SKM-1 (cell line): Measurements from ENCODE around the gene RNASEH2C.
"Not testable (repeated sequence)": the region's sequence is repeated elsewhere in the genome, so short reads cannot be mapped to it uniquely, and the experiment has no call there.

ENCODE experiments used
- DNase-seq: peaks from one replicate; lab custom pipeline; 2025; ENCODE audit not compliant: unreplicated experiment; lab: John Stamatoyannopoulos, UW

RNASEH2C gene

DNA sequence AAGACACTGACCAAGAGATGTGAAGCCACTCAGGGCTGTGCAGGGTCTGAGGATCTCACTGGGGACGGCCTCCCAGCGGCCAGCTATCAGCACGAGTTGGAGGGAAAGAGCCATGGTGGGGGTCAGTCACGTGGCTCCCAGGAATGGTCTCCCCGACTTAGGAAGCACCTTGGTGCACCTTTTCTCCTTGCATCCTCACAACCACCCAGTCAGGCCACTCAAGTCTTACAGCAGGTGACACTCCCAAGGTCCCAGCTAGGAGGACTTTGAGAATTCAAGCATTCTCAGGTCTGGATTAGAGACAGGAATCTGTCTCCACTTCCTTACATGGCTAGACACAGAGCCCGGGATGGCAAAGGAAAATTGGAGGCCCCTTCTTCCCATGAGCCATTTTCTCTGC is 2.7 kb downstream of the RNASEH2C start:
- no peak for DNase-seq

DNA sequence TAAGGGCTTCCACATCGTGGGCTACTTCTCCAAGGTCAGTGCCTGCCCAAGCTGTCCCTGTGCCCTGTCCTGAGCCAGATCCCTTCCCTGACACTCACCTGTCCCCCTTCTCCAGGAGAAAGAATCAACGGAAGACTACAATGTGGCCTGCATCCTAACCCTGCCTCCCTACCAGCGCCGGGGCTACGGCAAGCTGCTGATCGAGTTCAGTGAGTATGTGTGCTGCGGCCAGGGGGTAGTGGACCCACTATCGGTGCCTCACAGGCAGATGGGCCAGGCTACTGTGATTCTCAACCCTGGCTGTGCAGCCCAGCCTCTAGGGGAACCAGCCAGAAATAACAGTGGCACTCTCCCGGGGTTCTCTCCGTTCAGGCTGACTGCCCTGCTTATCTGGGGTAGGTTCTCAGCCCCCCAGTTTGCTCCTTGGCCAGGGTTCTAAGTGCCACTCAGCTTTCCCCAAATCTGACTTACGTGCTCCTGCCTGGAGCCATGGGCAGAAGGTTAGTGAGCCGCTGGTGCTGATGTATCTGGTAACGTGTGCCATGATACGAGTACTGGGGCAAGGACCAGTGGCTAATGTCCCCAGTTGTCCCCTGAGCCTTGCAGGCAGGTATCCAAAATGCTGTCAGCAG is 3.7 kb downstream of the RNASEH2C start:
- no peak for DNase-seq

DNA sequence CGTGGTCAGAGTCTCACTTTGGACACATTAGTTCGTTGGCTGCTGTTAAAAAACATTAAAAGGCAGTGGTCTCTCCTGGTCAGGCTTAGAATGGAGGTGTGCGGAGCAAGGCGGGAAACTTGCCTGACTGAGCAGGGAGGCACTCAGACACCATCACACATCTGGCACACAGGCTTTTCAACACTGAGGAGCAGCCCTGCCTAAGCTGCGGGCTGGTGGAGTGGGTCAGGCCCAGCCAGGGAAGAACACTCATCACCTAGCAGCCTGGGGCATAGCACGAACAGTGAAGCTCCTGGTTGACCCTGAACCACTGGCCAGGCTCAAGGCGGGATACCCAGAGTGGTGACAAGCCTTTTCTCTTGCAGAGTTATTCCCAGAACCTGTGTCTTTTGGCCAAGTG is 4.3 kb downstream of the RNASEH2C start:
- no peak for DNase-seq

DNA sequence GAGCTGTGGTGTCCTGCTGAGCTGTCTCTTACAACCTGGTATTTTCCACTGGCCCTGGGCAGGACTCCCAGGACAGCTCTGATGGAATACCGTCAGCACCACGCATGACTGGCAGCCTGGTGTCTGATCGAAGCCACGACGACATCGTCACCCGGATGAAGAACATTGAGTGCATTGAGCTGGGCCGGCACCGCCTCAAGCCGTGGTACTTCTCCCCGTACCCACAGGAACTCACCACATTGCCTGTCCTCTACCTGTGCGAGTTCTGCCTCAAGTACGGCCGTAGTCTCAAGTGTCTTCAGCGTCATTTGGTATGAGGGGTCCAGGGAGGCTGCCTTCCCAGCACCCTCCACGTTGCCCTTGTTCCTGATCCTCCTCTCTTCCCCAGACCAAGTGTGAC is 6.2 kb downstream of the RNASEH2C start:
- DNase-seq: no peak

DNA sequence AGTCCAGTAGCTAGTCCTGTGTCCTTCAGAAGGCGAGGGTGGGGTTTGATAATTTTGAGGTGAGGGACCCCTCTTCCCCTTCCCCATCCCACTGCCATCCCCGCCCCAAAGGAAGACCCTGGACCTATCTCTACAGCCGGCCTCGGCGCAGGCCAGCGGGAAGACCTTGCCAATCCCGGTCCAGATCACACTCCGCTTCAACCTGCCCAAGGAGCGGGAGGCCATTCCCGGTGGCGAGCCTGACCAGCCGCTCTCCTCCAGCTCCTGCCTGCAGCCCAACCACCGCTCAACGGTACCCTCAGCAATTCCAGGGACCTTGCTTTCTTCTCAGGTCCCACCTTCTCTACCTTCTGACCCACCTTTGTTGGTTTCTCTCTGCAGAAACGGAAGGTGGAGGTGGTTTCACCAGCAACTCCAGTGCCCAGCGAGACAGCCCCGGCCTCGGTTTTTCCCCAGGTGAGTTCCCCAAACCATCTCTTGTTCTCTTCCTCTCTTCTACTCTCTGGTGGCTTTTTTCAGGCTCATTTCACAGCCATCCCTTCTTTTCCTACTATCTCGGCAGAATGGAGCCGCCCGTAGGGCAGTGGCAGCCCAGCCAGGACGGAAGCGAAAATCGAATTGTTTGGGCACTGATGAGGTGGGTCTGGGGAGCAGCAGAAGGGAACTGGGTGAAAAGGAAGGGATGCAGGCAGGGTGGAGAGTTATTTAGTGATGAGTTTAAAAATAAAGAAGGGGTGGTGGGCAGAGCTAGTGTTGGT is 7.2 kb downstream of the RNASEH2C start:
- DNase-seq: no peak

DNA sequence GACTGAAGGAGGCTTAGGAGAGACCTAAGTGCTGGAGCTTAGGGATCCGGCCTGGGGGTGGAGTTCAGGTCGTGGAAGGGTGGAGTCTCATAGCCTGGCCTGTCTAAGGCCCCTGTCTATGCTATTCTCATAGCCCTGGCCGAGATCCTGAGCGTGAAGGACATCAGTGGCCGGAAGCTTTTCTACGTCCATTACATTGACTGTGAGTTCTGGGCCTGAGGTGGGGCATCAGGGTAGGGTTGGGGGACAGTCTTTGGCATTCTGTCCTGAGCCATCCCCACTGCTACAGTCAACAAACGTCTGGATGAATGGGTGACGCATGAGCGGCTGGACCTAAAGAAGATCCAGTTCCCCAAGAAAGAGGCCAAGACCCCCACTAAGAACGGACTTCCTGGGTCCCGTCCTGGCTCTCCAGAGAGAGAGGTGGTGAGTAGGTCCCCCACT is 7.9 kb downstream of the RNASEH2C start:
- no peak for DNase-seq

DNA sequence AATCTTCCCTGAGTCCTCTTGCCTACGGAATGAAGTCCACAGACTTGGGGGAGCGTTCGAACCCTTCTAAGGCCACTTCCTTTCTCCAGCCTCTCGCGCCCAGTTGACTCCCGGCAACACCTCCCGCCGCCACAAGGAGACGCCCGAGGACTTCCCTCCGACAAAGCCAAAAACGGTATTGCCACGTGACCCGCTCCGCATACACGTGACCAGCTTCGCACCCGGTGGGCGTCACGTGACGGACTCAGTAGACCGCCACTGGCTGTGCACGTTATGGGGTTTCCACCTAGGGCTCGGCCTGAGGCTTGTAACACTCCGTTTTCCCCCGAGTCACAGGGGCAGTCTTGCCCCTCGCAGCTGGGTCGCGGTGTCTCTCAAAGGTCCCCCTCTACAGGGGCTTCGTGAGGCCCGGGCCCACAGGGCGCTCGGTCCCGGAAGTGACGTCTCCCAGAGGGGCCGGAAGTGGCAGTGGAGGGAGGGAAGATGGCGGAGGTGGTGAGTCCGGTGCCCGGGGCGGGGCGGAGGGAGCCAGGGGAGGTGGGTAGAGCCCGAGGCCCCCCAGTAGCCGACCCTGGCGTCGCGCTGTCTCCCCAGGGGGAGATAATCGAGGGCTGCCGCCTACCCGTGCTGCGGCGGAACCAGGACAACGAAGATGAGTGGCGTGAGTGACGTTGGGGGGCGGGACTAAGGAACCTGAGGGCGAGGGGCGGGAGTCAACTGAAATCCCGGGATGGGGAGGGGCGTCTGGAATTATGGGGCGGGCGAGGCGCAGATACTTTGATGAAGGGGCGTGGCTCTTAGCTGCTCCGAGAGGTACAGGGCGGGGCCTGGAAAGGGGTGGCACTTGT is 8.6 kb downstream of the RNASEH2C start, which contains the start of gene KAT5:
TSS of gene KAT5 (plus strand) at position 468 of the 848 bp plus-strand sequence. CDS start at position 484, 16 bp downstream.
- peak; percentile 97 for DNase-seq

DNA sequence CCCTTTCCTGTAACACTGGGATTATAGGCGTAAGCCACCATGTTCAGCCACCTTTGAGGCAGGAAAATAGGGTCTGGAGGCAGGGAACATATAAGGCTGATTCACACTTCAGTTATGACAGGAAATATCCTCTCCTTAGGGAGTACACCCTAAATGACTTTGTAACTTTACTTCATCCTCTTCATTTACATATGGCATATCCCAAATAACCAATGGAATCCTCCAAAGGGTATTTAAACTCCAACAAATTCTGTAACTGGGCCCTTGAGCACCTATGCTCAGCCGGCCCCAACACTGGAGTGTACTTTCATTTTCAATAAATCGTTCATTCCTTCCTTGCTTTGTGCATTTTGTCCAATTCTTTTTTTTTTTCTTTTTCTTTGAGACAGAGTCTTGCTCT is 10.2 kb downstream of the RNASEH2C start:
- DNase-seq: no peak

DNA sequence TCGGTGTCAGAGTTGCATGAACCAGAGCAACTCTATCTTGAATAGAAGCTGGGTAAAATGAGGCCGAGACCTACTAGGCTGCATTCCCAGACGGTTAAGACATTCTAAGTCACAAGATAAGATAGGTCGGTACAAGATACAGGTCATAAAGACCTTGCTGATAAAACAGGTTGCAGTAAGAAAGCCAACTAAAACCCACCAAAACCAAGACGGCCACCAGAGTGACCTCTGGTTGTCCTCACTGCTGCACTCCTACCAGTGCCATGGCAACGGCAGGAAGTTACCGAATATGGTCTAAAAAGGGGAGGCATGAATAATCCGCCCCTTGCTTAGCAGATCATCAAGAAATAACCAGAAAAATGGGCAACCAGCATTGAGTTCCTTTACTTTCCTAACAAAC is 10.9 kb downstream of the RNASEH2C start:
- no peak for DNase-seq

DNA sequence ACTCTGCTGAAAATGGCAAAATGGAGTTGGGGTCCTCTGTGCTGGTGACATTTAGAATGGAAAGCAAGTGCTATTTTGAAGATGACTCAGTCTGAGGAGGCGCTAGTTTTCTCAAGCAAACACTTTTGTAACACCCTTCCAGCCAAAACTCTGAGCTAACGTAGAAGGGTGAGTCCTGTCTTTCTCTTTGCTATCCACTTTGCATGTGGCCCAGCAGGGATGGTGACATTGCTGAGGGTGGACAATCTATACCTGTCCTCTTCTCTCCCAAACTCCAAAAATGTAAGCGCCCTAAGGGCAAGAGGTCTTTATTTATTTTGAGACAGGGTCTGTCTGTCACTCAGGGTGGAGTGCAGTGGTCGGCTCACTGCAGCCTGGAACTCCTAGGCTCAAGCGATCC is 12.1 kb downstream of the RNASEH2C start:
- no peak for DNase-seq

DNA sequence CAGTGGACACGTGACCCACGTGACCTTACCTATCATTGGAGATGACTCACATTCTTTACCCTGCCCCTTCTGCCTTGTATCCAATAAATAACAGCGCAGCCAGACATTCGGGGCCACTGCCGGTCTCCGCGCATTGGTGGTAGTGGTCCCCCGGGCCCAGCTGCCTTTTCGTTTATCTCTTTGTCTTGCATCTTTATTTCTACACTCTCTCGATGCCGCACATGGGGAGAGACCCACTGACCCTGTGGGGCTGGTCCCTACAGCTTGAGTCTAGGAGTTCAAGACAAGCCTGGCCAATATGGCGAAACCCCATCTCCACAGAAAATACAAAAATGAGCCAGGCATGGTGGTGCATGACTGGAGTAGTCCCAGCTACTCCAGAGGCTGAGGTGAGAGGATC is 13.6 kb downstream of the RNASEH2C start:
- DNase-seq: not testable (repeated sequence)

DNA sequence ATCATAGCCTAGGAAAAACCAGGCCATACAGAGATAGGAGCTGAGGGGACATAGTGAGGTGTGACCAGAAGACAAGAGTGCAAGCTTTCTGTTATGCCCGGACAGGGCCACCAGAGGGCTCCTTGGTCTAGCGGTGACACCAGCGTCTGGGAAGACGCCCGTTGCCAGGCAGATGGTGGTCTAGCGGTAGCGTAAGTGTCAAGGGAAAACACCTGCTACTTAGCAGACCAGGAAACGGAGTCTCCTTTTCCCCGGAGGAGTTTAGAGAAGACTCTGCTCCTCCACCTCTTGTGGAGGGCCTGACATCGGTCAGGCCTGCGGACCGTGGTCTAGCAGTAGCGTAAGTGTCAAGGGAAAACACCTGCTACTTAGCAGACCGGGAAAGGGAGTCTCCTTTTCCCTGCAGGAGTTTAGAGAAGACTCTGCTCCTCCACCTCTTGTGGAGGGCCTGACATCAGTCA is 14.3 kb downstream of the RNASEH2C start:
- not testable (repeated sequence) for DNase-seq

DNA sequence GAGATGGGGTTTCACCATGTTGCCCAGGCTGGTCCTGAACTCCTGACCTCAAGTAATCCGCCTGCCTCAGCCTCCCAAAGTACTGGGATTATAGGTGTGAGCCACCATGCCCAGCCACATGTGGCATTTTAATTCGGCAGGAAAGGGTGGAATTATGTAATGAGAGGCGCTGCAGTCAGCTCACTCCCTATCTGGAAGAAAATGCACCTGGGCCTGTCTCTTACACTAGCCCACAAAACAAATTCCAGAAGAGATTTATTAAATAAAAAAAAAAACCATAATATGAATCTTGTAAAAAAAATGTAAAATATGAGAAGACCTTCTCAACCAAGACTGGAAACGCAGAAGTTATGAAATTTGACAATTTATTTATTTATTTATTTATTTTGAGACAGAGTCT is 16.8 kb downstream of the RNASEH2C start:
- DNase-seq: no peak

DNA sequence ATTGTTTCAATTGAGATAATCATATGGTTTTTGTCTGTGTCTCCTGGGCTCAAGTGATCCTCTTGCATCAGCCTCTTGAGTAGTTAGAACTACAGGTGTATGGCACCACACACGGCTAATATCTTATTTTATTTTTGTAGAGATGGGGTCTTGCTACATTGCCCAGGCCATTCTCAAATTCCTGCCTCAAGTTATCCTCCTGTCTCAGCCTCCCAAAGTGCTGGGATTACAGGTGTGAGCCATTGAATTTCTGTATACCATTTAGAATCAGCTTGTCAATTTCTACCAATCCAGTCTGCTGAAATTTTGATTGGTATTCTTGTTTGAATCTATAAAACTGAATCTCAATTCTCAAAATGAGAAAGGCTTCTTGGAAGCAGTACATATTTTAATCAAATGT is 18.9 kb downstream of the RNASEH2C start:
- DNase-seq: no peak

DNA sequence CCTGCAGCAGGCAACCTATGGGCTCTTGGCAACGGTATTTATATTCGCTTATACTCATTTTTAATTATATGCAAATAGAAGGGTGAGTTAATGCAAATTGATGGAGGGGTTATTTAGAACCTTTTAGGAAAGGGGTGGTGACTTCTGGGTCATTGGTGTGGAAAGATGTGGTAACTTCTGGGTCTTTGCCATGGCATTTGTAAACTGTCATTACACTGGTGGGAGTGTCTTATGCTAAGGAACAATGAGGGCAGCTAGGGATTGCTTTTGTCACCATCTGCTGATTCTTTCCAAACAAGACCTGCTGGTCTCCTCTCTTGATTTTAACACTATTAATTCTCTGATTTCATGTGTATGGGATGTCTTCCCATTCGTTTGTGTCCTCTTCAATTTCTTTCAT is 20.2 kb downstream of the RNASEH2C start:
- no peak for DNase-seq

DNA sequence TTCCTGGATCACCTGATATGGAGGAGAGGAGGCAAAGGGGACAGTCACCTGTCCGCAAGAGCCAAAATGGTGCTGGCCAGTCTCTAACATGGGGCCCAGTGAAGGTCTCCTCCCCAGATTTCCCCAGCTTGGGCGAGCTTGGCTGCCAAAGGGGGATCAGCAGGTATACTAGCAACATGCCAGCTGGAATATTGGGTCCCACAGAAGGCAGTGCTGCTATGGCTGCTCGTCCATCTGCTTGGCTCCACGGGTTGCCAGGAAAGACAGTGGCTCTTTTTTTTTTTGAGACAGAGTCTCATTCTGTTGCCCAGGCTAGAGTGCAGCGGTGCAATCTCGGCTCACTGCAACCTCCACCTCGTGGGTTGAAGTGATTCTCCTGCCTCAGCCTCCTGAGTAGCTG is 21.3 kb downstream of the RNASEH2C start:
- DNase-seq: no peak

DNA sequence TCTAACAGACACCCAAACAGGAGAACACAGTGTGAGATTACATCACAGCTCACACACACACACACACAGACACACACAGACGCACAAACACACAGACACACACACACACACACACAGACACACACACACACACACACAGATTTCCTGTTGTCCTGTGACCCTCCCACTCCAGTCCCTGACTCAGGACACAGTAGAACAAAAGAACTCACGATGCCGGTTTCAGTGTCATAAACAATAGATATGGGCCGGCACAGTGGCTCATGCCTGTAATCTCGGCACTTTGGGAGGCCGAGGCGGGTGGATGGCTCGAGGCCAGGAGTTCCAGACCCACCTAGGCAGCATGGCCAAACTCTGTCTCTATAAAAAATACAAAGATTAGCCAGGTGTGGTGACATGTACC is 22.4 kb downstream of the RNASEH2C start:
- DNase-seq: no peak

DNA sequence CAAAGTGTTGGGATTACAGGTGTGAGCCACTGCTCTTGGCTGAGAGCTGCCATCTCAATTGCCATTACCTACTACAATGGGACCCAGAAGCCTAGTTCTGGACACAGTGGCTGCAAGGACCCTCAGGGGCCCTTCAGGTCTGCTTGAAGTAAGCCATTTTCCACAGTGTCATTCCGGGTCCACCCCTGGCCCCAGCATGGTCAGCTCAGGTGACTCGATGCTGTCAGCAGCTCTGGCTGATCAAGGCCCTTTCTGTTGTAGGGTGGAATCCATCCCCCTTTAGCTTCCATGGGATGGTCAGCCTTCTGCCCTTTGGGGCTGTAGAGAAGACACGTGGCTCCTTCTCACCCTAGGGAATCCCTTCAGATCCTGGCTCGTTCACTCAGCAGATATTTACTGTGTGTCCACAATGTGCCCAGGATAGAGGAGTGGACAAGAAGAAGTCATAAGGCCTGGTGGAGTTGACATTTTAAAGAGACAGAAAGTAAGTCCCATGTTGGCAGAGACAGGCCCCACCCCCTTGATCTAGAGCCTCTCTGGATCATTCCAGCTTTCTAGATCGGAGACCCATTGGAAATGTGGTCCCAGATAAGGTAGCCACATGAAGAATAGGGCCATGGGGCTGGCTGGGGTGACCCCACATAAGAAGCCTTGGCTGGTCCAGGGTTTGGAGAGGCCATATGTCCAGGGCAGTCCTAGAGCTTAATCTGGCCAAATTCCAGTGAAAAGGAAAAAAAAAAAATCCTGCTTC is 23.6 kb downstream of the RNASEH2C start:
- no peak for DNase-seq

DNA sequence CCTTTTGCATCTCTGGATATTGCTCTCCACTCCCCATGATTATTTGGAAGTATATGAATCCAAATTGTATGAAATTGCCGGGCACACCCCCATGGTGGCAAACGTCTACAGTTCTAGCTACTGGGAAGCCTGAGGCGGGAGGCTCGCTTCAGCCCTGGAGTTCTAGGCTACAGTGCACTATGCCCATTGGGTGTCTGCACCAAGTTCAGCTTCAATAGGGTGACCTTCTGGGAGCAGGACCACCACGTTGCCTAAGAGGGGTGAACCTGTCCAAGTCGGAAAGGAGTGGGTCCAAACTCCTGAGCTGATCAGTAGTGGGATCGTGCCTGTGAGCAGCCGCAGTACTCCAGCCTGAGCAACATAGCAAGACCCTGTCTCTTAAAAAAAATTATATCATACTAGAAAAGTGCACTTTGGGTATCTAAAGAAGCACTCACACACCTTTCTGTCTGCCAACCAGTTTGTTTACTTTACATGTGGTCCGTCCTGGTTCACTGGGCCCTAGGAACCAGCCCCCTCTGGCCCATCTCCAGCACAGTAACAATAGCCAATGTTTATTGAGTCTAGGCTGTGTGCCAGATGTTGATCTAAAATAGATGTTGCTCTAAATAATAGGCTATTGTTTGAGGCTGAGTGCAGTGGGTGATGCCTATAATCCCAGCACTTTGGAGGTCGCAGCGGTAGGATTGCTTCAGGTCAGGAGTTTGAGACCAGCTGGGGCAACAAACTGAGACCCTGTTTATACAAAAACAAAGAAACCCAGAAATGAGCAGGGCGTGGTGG is 24.9 kb downstream of the RNASEH2C start:
- no peak for DNase-seq

DNA sequence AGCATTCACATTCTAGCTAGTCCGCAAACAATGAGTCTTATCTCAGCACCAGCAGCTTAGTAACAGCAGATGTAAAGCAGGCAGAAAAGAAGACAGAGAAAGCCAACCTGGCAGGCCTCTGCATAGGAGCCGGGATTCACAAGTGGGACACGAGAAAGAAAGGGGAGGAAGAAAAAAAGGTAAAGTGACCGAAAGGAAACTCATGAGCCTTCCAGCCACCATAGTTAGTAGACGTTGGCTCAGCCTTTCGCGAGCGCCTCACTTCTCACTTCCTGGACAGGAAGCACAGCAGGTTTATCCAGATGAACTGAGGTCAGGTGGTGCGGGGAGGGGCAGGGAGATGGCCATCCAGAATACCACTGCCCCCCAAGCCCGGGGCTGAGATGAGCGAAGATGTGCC is 28.2 kb downstream of the RNASEH2C start:
- no peak for DNase-seq
